Caco-2 (cell line): ENCODE results near the gene FOS. TPM values are rescaled to one million over a fixed set of nuclear protein-coding genes. Genes with fewer than 3 reads are reported as not detected.
"Not testable (repeated sequence)": the region's sequence is repeated elsewhere in the genome, so short reads cannot be mapped to it uniquely, and the experiment has no call there.

ENCODE experiments used
- BruUV-seq: library from RNA; stranded (reverse); fragments of 400-500 nt; replicated peaks from 2 replicates; lab custom pipeline; 2021; lab: Mats Ljungman, UMichigan
- CTCF ChIA-PET: fragments of 300-600 bp; sonication (Branson Sonifier 250); formaldehyde crosslinking; loops from one replicate; lab custom pipeline; 2022; ENCODE audit warnings: antibody characterized with exemption; lab: Charles Lee
- POLR2A ChIA-PET: fragments of 300-600 bp; sonication (Branson Sonifier 250); formaldehyde crosslinking; loops from one replicate; lab custom pipeline; 2022; ENCODE audit warnings: antibody characterized with exemption; lab: Charles Lee
- DNase-seq, 2 experiments: peaks; one replicate each; pipeline versions ENCODE4 v3.0.0 to v3.0.0-alpha.2; 2020 to 2022
- H3K27me3 ChIP-seq: replicated peaks from 2 replicates; pipeline ENCODE4 v1.6.0; 2011; ENCODE audit warnings: low read length; ENCODE audit not compliant: control insufficient read depth, insufficient read depth
- H3K36me3 ChIP-seq: 2 replicates; pipeline ENCODE4 v1.5.1; 2011; ENCODE audit warnings: low read length; ENCODE audit not compliant: control insufficient read depth, insufficient read depth
- H3K4me1 ChIP-seq: fragments of 250-450 bp; sonication (Bioruptor Pico); 2 replicates; pipeline ENCODE4 v1.5.1; 2020; ENCODE audit warnings: mild to moderate bottlenecking
- H3K4me3 ChIP-seq: 2 replicates; pipeline ENCODE4 v1.5.1; 2011; ENCODE audit warnings: low read depth, mild to moderate bottlenecking, control low read depth, low read length
- H3K9me3 ChIP-seq: fragments of 250-450 bp; sonication (Bioruptor Pico); 2 replicates; pipeline ENCODE4 v1.5.1; 2020; ENCODE audit warnings: mild to moderate bottlenecking, moderate library complexity
- H3K27ac Mint-ChIP-seq: one replicate; pipeline ENCODE4 v1.8.0; 2022; ENCODE audit warnings: mixed read lengths; ENCODE audit not compliant: unreplicated experiment
- H3K27me3 Mint-ChIP-seq: one replicate; pipeline ENCODE4 v1.8.0; 2022; ENCODE audit warnings: mixed read lengths; ENCODE audit not compliant: insufficient read depth, unreplicated experiment
- H3K36me3 Mint-ChIP-seq: one replicate; pipeline ENCODE4 v1.8.0; 2022; ENCODE audit warnings: mild to moderate bottlenecking, mixed read lengths; ENCODE audit not compliant: insufficient read depth, unreplicated experiment
- H3K4me1 Mint-ChIP-seq: one replicate; pipeline ENCODE4 v1.8.0; 2022; ENCODE audit warnings: low read depth, mixed read lengths; ENCODE audit not compliant: unreplicated experiment
- H3K4me3 Mint-ChIP-seq: one replicate; pipeline ENCODE4 v1.8.0; 2022; ENCODE audit warnings: mild to moderate bottlenecking, moderate library complexity, mixed read lengths; ENCODE audit not compliant: unreplicated experiment
- H3K9me3 Mint-ChIP-seq: one replicate; pipeline ENCODE4 v1.8.0; 2022; ENCODE audit warnings: mixed read lengths; ENCODE audit not compliant: unreplicated experiment
- intact Hi-C: fragments of 100-400 bp; cut with micrococcal nuclease; formaldehyde crosslinking; loops from one replicate; pipeline ENCODE4 v1.10.0; 2022; ENCODE audit not compliant: unreplicated experiment
- total RNA-seq: library from RNA; stranded (reverse); gene quantifications from 2 replicates; pipeline ENCODE4 v1.2.3, GENCODE V29; 2022
- TF ChIP-seq, protein P1 (sequence below), 2 experiments: fragments of 200-600 bp in 1 of 2; IDR thresholded peaks; 1 replicate in 1 of 2; 2 replicates in 1 of 2; pipeline versions ENCODE4 v1.5.1 to v1.8.0; 2011 to 2022; ENCODE audit warnings: antibody characterized with exemption in 1 of 2, control low read depth in 1 of 2, inconsistent platforms in 1 of 2, low read depth in 1 of 2, low read length in 1 of 2, mild to moderate bottlenecking in 1 of 2, moderate library complexity in 1 of 2; ENCODE audit not compliant: insufficient read depth in 1 of 2, severe bottlenecking in 1 of 2, unreplicated experiment in 1 of 2

FOS gene
- total RNA-seq, 1 experiment from 2014 or later, result 73.7 TPM

DNA sequence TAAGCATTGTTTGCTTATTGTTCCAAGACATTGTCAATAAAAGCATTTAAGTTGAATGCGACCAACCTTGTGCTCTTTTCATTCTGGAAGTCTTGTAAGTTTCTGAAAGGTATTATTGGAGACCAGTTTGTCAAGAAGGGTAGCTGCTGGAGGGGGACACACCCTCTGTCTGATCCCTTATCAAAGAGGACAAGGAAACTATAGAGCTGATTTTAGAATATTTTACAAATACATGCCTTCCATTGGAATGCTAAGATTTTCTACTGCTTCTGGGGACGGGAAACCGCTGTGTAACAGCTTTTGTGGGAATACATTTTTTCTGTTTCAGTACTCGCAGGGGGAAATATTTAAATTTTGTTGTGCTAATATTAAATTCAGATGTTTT is 3.5 kb downstream of the FOS start:
- H3K4me1 Mint-ChIP-seq, result peaks cover 21% of the 10 kb centered on the region
- peak overlapping the region; percentile 90 for H3K27ac Mint-ChIP-seq
- peaks cover 35% of the 10 kb centered on the region for H3K4me1 ChIP-seq
- CTCF ChIA-PET, result no interaction called here
- TF ChIP-seq, protein P1, sequence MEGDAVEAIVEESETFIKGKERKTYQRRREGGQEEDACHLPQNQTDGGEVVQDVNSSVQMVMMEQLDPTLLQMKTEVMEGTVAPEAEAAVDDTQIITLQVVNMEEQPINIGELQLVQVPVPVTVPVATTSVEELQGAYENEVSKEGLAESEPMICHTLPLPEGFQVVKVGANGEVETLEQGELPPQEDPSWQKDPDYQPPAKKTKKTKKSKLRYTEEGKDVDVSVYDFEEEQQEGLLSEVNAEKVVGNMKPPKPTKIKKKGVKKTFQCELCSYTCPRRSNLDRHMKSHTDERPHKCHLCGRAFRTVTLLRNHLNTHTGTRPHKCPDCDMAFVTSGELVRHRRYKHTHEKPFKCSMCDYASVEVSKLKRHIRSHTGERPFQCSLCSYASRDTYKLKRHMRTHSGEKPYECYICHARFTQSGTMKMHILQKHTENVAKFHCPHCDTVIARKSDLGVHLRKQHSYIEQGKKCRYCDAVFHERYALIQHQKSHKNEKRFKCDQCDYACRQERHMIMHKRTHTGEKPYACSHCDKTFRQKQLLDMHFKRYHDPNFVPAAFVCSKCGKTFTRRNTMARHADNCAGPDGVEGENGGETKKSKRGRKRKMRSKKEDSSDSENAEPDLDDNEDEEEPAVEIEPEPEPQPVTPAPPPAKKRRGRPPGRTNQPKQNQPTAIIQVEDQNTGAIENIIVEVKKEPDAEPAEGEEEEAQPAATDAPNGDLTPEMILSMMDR (IDR thresholded peaks at IDR 0.05; ENCODE audit: insufficient read depth in 1 of 2, low read depth in 1 of 2, low read length in 1 of 2, severe bottlenecking in 1 of 2, unreplicated experiment in 1 of 2), result no peak
- intact Hi-C loops, result no loop called here
- POLR2A ChIA-PET, result interaction anchor here (5.4 kb wide), 1 partner anchor 12 kb away, joined by 99 read pairs; no protein-coding TSS in a partner anchor
- H3K27me3 ChIP-seq, result no peaks in the 10 kb centered on the region
- H3K27me3 Mint-ChIP-seq, result no peaks in the 10 kb centered on the region
- peaks cover 12% of the 10 kb centered on the region for H3K36me3 ChIP-seq
- no peaks in the 10 kb centered on the region for H3K9me3 Mint-ChIP-seq
- peaks cover 70% of the 10 kb centered on the region for H3K36me3 Mint-ChIP-seq
- H3K9me3 ChIP-seq, result no peaks in the 10 kb centered on the region
- BruUV-seq, result no TSS peak
- peak overlapping the region; percentile 61 for H3K4me3 Mint-ChIP-seq
- H3K4me3 ChIP-seq, result no peak overlapping the region
- peak in 1 of 2 experiments; percentile 30 for DNase-seq

DNA sequence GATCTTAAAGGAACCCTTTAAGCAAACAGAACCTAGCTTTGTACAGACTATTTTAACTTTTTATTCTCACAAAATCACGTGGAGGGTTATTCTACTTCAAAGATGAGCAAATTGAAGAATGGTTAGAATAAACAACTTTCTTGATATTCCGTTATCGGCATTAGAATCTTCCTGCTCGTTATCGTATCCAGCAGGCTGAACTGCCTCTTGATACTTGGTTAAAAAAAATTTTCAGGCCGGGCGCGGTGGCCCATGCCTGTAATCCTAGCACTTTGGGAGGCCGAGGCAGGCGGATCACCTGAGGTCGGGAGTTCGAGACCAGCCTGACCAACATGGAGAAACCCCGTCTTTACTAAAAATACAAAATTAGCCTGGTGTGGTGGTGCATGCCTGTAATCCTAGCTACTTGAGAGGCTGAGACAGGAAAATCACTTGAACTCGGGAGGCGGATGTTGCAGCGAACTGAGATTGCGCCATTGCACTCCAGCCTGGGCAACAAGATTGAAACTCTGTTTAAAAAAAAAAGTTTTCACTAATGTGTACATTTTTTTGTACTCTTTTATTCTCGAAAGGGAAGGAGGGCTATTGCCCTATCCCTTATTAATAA is 4.0 kb downstream of the FOS start:
- Mint-ChIP-seq H3K4me1 (peaks cover 21% of the 10 kb centered on the region), H3K4me3 (peak overlapping the region; percentile 61)

DNA sequence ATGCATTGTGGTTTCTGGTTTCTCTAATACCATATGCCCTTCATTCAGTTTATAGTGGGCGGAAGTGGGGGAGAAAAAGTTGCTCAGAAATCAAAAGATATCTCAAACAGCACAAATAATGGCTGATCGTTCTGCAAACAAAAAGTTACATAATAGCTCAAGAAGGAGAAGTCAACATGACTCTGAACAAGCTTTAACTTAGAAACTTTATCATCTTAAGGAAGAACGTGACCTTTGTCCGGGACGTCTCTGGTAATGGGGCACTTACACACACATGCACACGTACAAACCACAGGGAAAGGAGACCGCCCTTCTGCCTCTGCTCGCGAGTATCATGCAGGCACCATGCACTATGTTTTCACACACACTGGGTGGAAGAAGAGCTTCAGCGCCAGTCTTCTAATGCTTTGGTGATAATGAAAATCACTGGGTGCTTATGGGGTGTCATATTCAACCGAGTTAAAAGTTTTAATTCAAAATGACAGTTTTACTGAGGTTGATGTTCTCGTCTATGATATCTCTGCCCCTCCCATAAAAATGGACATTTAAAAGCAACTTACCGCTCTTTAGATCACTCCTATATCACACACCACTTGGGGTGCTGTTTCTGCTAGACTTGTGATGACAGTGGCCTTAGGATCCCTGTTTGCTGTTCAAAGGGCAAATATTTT is 4.7 kb downstream of the FOS start:
- no peaks in the 10 kb centered on the region for H3K9me3 Mint-ChIP-seq
- POLR2A ChIA-PET, result interaction anchor here (0.7 to 5.4 kb wide), 7 partner anchors 11 to 102 kb away, joined by 3 to 99 read pairs (median 6); no protein-coding TSS in a partner anchor
- H3K4me3 Mint-ChIP-seq, result peak overlapping the region; percentile 61
- intact Hi-C loops, result loop anchor here (1.0 kb wide), 2 partner anchors 11 to 107 kb away; partner anchors contain the start of gene TMED10
- no peaks in the 10 kb centered on the region for H3K27me3 ChIP-seq
- peaks cover 21% of the 10 kb centered on the region for H3K4me1 Mint-ChIP-seq
- BruUV-seq, result TSS peak; percentile 85
- CTCF ChIA-PET, result interaction anchor here (0.6 to 2.2 kb wide), 6 partner anchors 11 to 101 kb away, joined by 3 to 36 read pairs (median 6); no protein-coding TSS in a partner anchor
- no peaks in the 10 kb centered on the region for H3K27me3 Mint-ChIP-seq
- H3K27ac Mint-ChIP-seq, result peak overlapping the region; percentile 90
- peak; percentile 79 to 89 for DNase-seq
- H3K36me3 ChIP-seq, result peaks cover 12% of the 10 kb centered on the region
- H3K4me3 ChIP-seq, result no peak overlapping the region
- H3K4me1 ChIP-seq, result peaks cover 35% of the 10 kb centered on the region
- peaks cover 60% of the 10 kb centered on the region for H3K36me3 Mint-ChIP-seq
- H3K9me3 ChIP-seq, result no peaks in the 10 kb centered on the region
- TF ChIP-seq, protein P1 (IDR thresholded peaks at IDR 0.05; ENCODE audit: insufficient read depth in 1 of 2, low read depth in 1 of 2, low read length in 1 of 2, severe bottlenecking in 1 of 2, unreplicated experiment in 1 of 2), result peak in 1 of 2 experiments; percentile 50

More for the DNA sequence above, 4.0 kb downstream of the FOS start:
- peak; percentile 60 to 72 for DNase-seq
- not testable (repeated sequence) for H3K27me3 Mint-ChIP-seq, H3K9me3 Mint-ChIP-seq, H3K27me3 ChIP-seq, H3K4me3 ChIP-seq, BruUV-seq, H3K9me3 ChIP-seq
- POLR2A ChIA-PET, result interaction anchor here (0.7 to 5.4 kb wide), 5 partner anchors 12 to 100 kb away, joined by 4 to 99 read pairs (median 9); no protein-coding TSS in a partner anchor
- peaks cover 35% of the 10 kb centered on the region for H3K4me1 ChIP-seq
- intact Hi-C loops, result loop anchor here (1.0 kb wide), 2 partner anchors 12 to 106 kb away; partner anchors contain the start of gene TMED10
- Mint-ChIP-seq H3K27ac (peak overlapping the region; percentile 90), H3K36me3 (peaks cover 65% of the 10 kb centered on the region)
- H3K36me3 ChIP-seq, result peaks cover 12% of the 10 kb centered on the region
- CTCF ChIA-PET, result interaction anchor here (0.6 to 2.2 kb wide), 6 partner anchors 12 to 100 kb away, joined by 3 to 36 read pairs (median 6); no protein-coding TSS in a partner anchor
